Suprapubic skin (tissue), 4 donors: ENCODE results near the gene PCBP2. TPM values are rescaled to one million over a fixed set of nuclear protein-coding genes. Genes with fewer than 3 reads are reported as not detected.
"Not testable (repeated sequence)": the region's sequence is repeated elsewhere in the genome, so short reads cannot be mapped to it uniquely, and the experiment has no call there.

ENCODE experiments used
- DNase-seq, 2 donors: peaks; one replicate each; pipeline ENCODE4 v3.0.0-alpha.2; 2019; ENCODE audit warnings: low spot score in 2 of 2
- H3K27ac ChIP-seq: fragments of 200-600 bp; sonication (generic); one replicate; pipeline ENCODE4 v1.5.1; 2019
- H3K27me3 ChIP-seq: fragments of 200-600 bp; sonication (generic); one replicate; pipeline ENCODE4 v1.5.1; 2019
- H3K36me3 ChIP-seq: fragments of 200-600 bp; sonication (generic); one replicate; pipeline ENCODE4 v1.5.1; 2019
- H3K4me1 ChIP-seq: fragments of 200-600 bp; sonication (generic); one replicate; pipeline ENCODE4 v1.5.1; 2019
- H3K4me3 ChIP-seq: fragments of 200-600 bp; sonication (generic); one replicate; pipeline ENCODE4 v1.5.1; 2019; ENCODE audit warnings: mild to moderate bottlenecking
- H3K9me3 ChIP-seq: fragments of 200-600 bp; sonication (generic); one replicate; pipeline ENCODE4 v1.5.1; 2019
- CTCF ChIP-seq, 2 donors: fragments of 200-600 bp in 1 of 2; fragments of 450-650 bp in 1 of 2; sonication (generic) in 1 of 2; IDR thresholded peaks; one replicate each; pipeline ENCODE4 v1.5.1; 2016 to 2019; ENCODE audit warnings: antibody characterized with exemption in 2 of 2, mild to moderate bottlenecking in 1 of 2, moderate library complexity in 1 of 2
- EP300 ChIP-seq: sonication (generic); formaldehyde crosslinking; IDR thresholded peaks from one replicate; pipeline ENCODE4 v1.6.1; 2017; ENCODE audit warnings: antibody characterized with exemption
- POLR2A ChIP-seq, 2 donors: fragments of 450-650 bp; IDR thresholded peaks; one replicate each; pipeline ENCODE4 v1.6.1; 2017; ENCODE audit warnings: antibody characterized with exemption in 2 of 2, mild to moderate bottlenecking in 2 of 2, moderate library complexity in 2 of 2
- POLR2AphosphoS5 ChIP-seq, 3 donors: sonication (generic); formaldehyde crosslinking; IDR thresholded peaks; one replicate each; pipeline ENCODE4 v1.6.1; 2017; ENCODE audit warnings: antibody characterized with exemption in 3 of 3
- WGBS: methylation state at CpG from one replicate; pipeline ENCODE4 v1.1.5; 2018; 5-methylcytosine and 5-hydroxymethylcytosine counted together
- total RNA-seq, 4 donors: library from RNA; depleted of rRNA; stranded (reverse); fragments of >200 nt; gene quantifications; one replicate each; pipeline ENCODE4 v1.1.0, GENCODE V29; 2016

PCBP2 gene
- total RNA-seq, 4 donors from 2014 or later: 480 to 803 (median 584) TPM

- Histone ChIP-seq H3K9me3 (no peaks in the 10 kb centered on the region), H3K4me1 (peaks cover 37% of the 10 kb centered on the region), H3K36me3 (peaks cover 23% of the 10 kb centered on the region), H3K27me3 (no peaks in the 10 kb centered on the region), H3K4me3 (peak within 1 kb of the TSS; percentile 66), H3K27ac (peak within 1 kb of the TSS; percentile 93)
- WGBS: 2% methylated on average over 31 of the region's 31 CpGs
- DNase-seq: peak; percentile 99
- TF ChIP-seq POLR2A (IDR thresholded peaks at IDR 0.05) (peak; percentile 91 to 95), EP300 (no peak), POLR2AphosphoS5 (IDR thresholded peaks at IDR 0.05) (peak; percentile 42 to 97 (median 85)), CTCF (IDR thresholded peaks at IDR 0.05) (no peak)
Observed at GRCh38 chr12:53441040-53441833, 10.7 kb upstream of the PCBP2 start, which contains the start of gene PRR13. TSS of gene PRR13 (plus strand) at chr12:53441734. CDS start at chr12:53442715, 981 bp downstream.

GRCh38 chr12:53443955-53444354 is 7.9 kb upstream of the PCBP2 start:
- H3K4me3 ChIP-seq: no peak overlapping the region
- no peak for TF ChIP-seq POLR2AphosphoS5 (IDR thresholded peaks at IDR 0.05)
- no peak for TF ChIP-seq EP300
- TF ChIP-seq POLR2A (IDR thresholded peaks at IDR 0.05): no peak
- no peak for TF ChIP-seq CTCF (IDR thresholded peaks at IDR 0.05)
- WGBS: 90% methylated on average over 4 of the region's 4 CpGs
- H3K4me1 ChIP-seq: peaks cover 37% of the 10 kb centered on the region
- no peak for DNase-seq
- H3K27ac ChIP-seq: no peak overlapping the region
- H3K36me3 ChIP-seq: peaks cover 43% of the 10 kb centered on the region
- H3K9me3 ChIP-seq: no peaks in the 10 kb centered on the region
- H3K27me3 ChIP-seq: no peaks in the 10 kb centered on the region

- H3K27ac ChIP-seq: not testable (repeated sequence)
- 91% methylated on average over 11 of the region's 11 CpGs for WGBS
Observed at GRCh38 chr12:53444593-53445325, 7.1 kb upstream of the PCBP2 start.

GRCh38 chr12:53450936-53451335 is 966 bp upstream of the PCBP2 start:
- Histone ChIP-seq H3K4me1 (peaks cover 21% of the 10 kb centered on the region), H3K27me3 (no peaks in the 10 kb centered on the region), H3K9me3 (no peaks in the 10 kb centered on the region), H3K36me3 (peaks cover 36% of the 10 kb centered on the region), H3K4me3 (no peak overlapping the region), H3K27ac (no peak overlapping the region)
- no peak for DNase-seq
- 90% methylated on average over 7 of the region's 7 CpGs for WGBS
- TF ChIP-seq POLR2A (IDR thresholded peaks at IDR 0.05) (no peak), POLR2AphosphoS5 (IDR thresholded peaks at IDR 0.05) (no peak), CTCF (IDR thresholded peaks at IDR 0.05) (no peak), EP300 (no peak)

More at GRCh38 chr12:53444593-53445325, 7.1 kb upstream of the PCBP2 start:
- not testable (repeated sequence) for H3K9me3 ChIP-seq, DNase-seq, H3K27me3 ChIP-seq, H3K4me3 ChIP-seq
- H3K4me1 ChIP-seq: peaks cover 37% of the 10 kb centered on the region
- H3K36me3 ChIP-seq: peaks cover 43% of the 10 kb centered on the region

GRCh38 chr12:53452159-53453077 is 516 bp downstream of the PCBP2 start:
- H3K36me3 ChIP-seq: peaks cover 42% of the 10 kb centered on the region
- peak overlapping the region; percentile 59 for H3K4me3 ChIP-seq
- peaks cover 21% of the 10 kb centered on the region for H3K4me1 ChIP-seq
- DNase-seq: peak; percentile 89 to 93
- no peaks in the 10 kb centered on the region for H3K27me3 ChIP-seq
- H3K9me3 ChIP-seq: no peaks in the 10 kb centered on the region
- WGBS: 1% methylated on average over 49 of the region's 82 CpGs
- TF ChIP-seq POLR2A (IDR thresholded peaks at IDR 0.05) (no peak), CTCF (IDR thresholded peaks at IDR 0.05) (peak in 1 of 2 donors; percentile 46), EP300 (no peak), POLR2AphosphoS5 (IDR thresholded peaks at IDR 0.05) (peak in 2 of 3 donors; percentile 89 to 95)
- peak overlapping the region; percentile 94 for H3K27ac ChIP-seq
